GM13976 (cell line): ENCODE measurements around the gene PBX4.

Source experiments
- DNase-seq: peaks from one replicate; pipeline ENCODE4 v3.0.0; 2012; ENCODE audit warnings: low spot score
- in situ Hi-C: fragments of 300-500 bp; cut with MboI; formaldehyde crosslinking; loops from one replicate; pipeline ENCODE4 v1.12.0; 2022; ENCODE audit warnings: low sequenced_read_pairs, mixed read lengths, inconsistent platforms; ENCODE audit not compliant: unreplicated experiment
- TF ChIP-seq, protein P1 (sequence below): IDR thresholded peaks from 2 replicates; pipeline ENCODE4 v1.5.1; 2012; ENCODE audit warnings: borderline replicate concordance, mild to moderate bottlenecking; ENCODE audit not compliant: insufficient read depth; ENCODE audit errors: extremely low read depth, missing control alignments, control extremely low read depth

Gene PBX4

DNA sequence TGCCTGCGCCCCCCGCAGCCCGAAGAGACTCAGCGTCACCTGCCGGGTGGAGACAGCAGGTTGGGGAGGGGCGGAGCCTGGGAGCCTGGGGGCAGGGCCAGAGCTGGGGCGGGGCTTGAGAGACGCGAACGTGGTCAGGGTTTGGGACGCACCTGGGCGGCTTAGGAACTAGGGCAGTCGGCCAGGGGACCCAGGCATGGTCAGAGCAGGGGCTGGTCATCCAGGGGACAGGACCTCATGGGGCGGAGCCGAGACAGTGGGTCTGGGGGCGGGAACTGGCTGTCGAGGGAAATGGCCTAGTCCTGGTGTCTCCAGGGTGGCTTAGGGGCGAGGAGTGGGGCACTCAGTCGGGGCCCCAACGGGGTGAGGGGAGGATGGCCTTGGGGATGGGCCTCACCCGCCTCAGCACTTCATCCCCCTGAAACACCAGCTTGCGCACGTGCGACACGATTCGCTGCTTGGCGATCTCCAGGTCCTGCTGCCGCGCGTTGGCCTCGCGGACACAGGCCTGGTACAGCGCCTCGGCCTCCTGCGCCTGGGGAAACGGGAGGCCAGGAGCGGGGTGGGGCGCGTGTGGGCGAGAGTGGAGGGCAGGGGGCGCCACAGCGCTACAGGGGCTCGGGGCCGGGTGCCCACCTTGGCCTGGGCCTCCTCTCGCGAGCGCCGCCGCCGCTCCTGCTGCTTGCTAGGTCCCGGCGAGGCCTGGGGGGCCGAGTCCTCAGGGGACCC, 19.2 kb upstream of the PBX4 start:
- in situ Hi-C loops = loop anchor here (25.0 kb wide), 1 partner anchor 275 kb away; no protein-coding TSS in a partner anchor
- TF ChIP-seq, protein P1, sequence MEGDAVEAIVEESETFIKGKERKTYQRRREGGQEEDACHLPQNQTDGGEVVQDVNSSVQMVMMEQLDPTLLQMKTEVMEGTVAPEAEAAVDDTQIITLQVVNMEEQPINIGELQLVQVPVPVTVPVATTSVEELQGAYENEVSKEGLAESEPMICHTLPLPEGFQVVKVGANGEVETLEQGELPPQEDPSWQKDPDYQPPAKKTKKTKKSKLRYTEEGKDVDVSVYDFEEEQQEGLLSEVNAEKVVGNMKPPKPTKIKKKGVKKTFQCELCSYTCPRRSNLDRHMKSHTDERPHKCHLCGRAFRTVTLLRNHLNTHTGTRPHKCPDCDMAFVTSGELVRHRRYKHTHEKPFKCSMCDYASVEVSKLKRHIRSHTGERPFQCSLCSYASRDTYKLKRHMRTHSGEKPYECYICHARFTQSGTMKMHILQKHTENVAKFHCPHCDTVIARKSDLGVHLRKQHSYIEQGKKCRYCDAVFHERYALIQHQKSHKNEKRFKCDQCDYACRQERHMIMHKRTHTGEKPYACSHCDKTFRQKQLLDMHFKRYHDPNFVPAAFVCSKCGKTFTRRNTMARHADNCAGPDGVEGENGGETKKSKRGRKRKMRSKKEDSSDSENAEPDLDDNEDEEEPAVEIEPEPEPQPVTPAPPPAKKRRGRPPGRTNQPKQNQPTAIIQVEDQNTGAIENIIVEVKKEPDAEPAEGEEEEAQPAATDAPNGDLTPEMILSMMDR = no peak
- DNase-seq = no peak

GRCh38 chr19:19637186-19637522, 18.7 kb upstream of the PBX4 start:
- TF ChIP-seq, protein P1 = no peak
- DNase-seq = no peak
- in situ Hi-C loops = loop anchor here (25.0 kb wide), 1 partner anchor 275 kb away; no protein-coding TSS in a partner anchor

DNA sequence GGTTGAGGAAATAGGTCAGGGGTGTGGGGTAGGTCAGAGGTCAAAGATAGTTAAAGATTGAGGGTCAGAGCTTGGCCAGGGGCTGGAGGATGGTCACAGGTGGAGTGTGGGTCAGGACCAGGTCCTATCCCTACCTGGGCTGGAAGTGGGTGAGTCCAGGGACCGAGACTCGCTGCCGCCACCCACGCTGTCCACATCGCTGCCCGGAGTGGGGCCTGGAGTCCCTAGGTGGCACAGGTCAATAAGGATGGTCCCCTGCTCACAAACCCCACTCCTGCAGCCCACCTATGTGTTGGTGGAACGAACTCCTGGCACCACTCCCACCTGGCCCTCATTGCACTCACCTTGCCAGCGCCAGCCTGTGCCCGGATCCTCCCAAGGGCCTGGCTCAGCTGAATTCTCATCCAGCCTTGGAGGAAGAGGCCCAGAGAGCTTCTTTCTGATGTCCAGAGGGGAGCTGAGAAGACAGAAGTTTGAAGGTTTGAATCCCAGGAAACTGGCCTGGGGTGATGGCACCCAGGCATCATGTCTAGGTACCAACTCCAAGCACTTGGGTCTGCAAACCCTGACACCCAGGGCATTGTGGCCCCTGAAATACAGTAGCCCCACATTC, 18.2 kb upstream of the PBX4 start:
- TF ChIP-seq, protein P1 = no peak
- in situ Hi-C loops = loop anchor here (25.0 kb wide), 1 partner anchor 274 kb away; no protein-coding TSS in a partner anchor
- DNase-seq = no peak

- TF ChIP-seq, protein P1 = no peak
- no peak for DNase-seq
- in situ Hi-C loops = loop anchor here (25.0 kb wide), 1 partner anchor 273 kb away; no protein-coding TSS in a partner anchor
These were observed 16.8 kb upstream of the PBX4 start for GRCh38 chr19:19635313-19635702.

GRCh38 chr19:19634516-19635312, 16.2 kb upstream of the PBX4 start:
- in situ Hi-C loops = loop anchor here (25.0 kb wide), 1 partner anchor 272 kb away; no protein-coding TSS in a partner anchor
- TF ChIP-seq, protein P1 = no peak
- no peak for DNase-seq
